Measurements from ENCODE around the gene PRKN.

GRCh38 chr6:161369339-161369738 is 1358.2 kb downstream of the PRKN start:
- TF ChIP-seq CTCF (IDR thresholded peaks at IDR 0.05 in 8 of 11, conservative IDR thresholded peaks at IDR 0.05 in 3 of 11) (peak in 1 of 11 experiments; percentile 14), POLR2AphosphoS5 (IDR thresholded peaks at IDR 0.05) (no peak), POLR2A (IDR thresholded peaks at IDR 0.05) (no peak)
